Measurements from ENCODE around the gene LRRC75A.
"Not testable (repeated sequence)": the region's sequence is repeated elsewhere in the genome, so short reads cannot be mapped to it uniquely, and the experiment has no call there.

Gene LRRC75A

GRCh38 chr17:16472539-16472938 is 19.5 kb downstream of the LRRC75A start:
- DNase-seq (ENCODE audit: low read depth) = no peak

GRCh38 chr17:16471295-16471694 is 20.7 kb downstream of the LRRC75A start:
- no peak for DNase-seq (ENCODE audit: low read depth)

- DNase-seq (ENCODE audit: low read depth) = no peak
Measured at GRCh38 chr17:16470265-16470664, 21.7 kb downstream of the LRRC75A start.

GRCh38 chr17:16468428-16468992 is 23.5 kb downstream of the LRRC75A start:
- no peak for DNase-seq (ENCODE audit: low read depth)

GRCh38 chr17:16467886-16468285 is 24.1 kb downstream of the LRRC75A start:
- DNase-seq (ENCODE audit: low read depth) = no peak

GRCh38 chr17:16467044-16467443 is 24.9 kb downstream of the LRRC75A start:
- DNase-seq (ENCODE audit: low read depth) = no peak

GRCh38 chr17:16466407-16466806 is 25.6 kb downstream of the LRRC75A start:
- no peak for DNase-seq (ENCODE audit: low read depth)

GRCh38 chr17:16465861-16466338 is 26.1 kb downstream of the LRRC75A start:
- DNase-seq (ENCODE audit: low read depth) = no peak

- DNase-seq (ENCODE audit: low read depth) = no peak
Measured at GRCh38 chr17:16465052-16465312, 27.0 kb downstream of the LRRC75A start.

- no peak for DNase-seq (ENCODE audit: low read depth)
Measured at GRCh38 chr17:16464303-16465051, 27.5 kb downstream of the LRRC75A start.

GRCh38 chr17:16463358-16464302 is 28.4 kb downstream of the LRRC75A start:
- DNase-seq (ENCODE audit: low read depth) = no peak

GRCh38 chr17:16462070-16462864 is 29.7 kb downstream of the LRRC75A start:
- no peak for DNase-seq (ENCODE audit: low read depth)

- DNase-seq (ENCODE audit: low read depth) = no peak
Measured at GRCh38 chr17:16461606-16461866, 30.5 kb downstream of the LRRC75A start.

GRCh38 chr17:16460796-16461605 is 31.0 kb downstream of the LRRC75A start:
- no peak for DNase-seq (ENCODE audit: low read depth)

GRCh38 chr17:16459855-16460550 is 32.0 kb downstream of the LRRC75A start:
- DNase-seq (ENCODE audit: low read depth) = no peak

- no peak for DNase-seq (ENCODE audit: low read depth)
Measured at GRCh38 chr17:16459271-16459670, 32.7 kb downstream of the LRRC75A start.

GRCh38 chr17:16456742-16457316 is 35.2 kb downstream of the LRRC75A start:
- DNase-seq (ENCODE audit: low read depth) = no peak

- DNase-seq (ENCODE audit: low read depth) = no peak
Measured at GRCh38 chr17:16455997-16456741, 35.8 kb downstream of the LRRC75A start.

- DNase-seq (ENCODE audit: low read depth) = no peak
Measured at GRCh38 chr17:16453493-16453851, 38.5 kb downstream of the LRRC75A start.

GRCh38 chr17:16452268-16452667 is 39.7 kb downstream of the LRRC75A start:
- not testable (repeated sequence) for DNase-seq (ENCODE audit: low read depth)

Measured in fibroblast of the conjunctiva (primary cell).